HepG2 (cell line): Measurements from ENCODE around the gene EIF3B. TPM values are rescaled to one million over a fixed set of nuclear protein-coding genes. Genes with fewer than 3 reads are reported as not detected.

Experiments used
- ATAC-seq: fragments of 200-7000 bp; cut with Tn5 transposase; 3 replicates; pipeline ENCODE4 v1.9.1; 2020; ENCODE audit warnings: mild to moderate bottlenecking, moderate library complexity
- BruUV-seq: library from RNA; stranded (reverse); fragments of 400-500 nt; replicated peaks from 2 replicates; lab custom pipeline; 2021; lab: Mats Ljungman, UMichigan
- CTCF ChIA-PET: fragments of 300-600 bp; formaldehyde crosslinking; extraction: SDS; loops from one replicate; lab custom pipeline; 2021; ENCODE audit warnings: low total read pairs, inconsistent platforms, low intra/inter-chr PET ratio; lab: Yijun Ruan, JAX
- POLR2A ChIA-PET: fragments of 350-600 bp; sonication (Branson Sonifier 250); formaldehyde crosslinking; loops from one replicate; lab custom pipeline; 2020; ENCODE audit warnings: antibody characterized with exemption, inconsistent platforms; lab: Yijun Ruan, JAX
- DNase-seq: peaks from one replicate; pipeline ENCODE4 v3.0.0-alpha.2; 2015; ENCODE audit warnings: low spot score
- FAIRE-seq: peaks from 3 replicates; lab custom pipeline; 2011; peaks lifted over from hg19 to GRCh38; lab: Jason Lieb, UNC
- H2AFZ ChIP-seq: one replicate; pipeline ENCODE4 v1.6.1; 2011; ENCODE audit warnings: low read length, inconsistent platforms
- H3K27ac ChIP-seq: fragments of 300-600 bp; 3 replicates; pipeline ENCODE4 v1.8.0; 2011; ENCODE audit warnings: mixed run types, mild to moderate bottlenecking, mixed read lengths, low read length, inconsistent platforms; ENCODE audit not compliant: insufficient read depth; ENCODE audit errors: extremely low read length
- H3K27me3 ChIP-seq, 2 experiments: fragments of 200-600 bp in 1 of 2; 2 replicates in 1 of 2; 3 replicates in 1 of 2; pipeline versions ENCODE4 v1.6.0 to v1.8.0; 2011; ENCODE audit warnings: low read length in 2 of 2, mild to moderate bottlenecking in 2 of 2, moderate library complexity in 2 of 2, inconsistent platforms in 1 of 2; ENCODE audit not compliant: insufficient read depth in 2 of 2, control insufficient read depth in 1 of 2
- H3K36me3 ChIP-seq, 2 experiments: fragments of 200-600 bp in 1 of 2; replicated peaks in 1 of 2; 2 replicates in 1 of 2; 3 replicates in 1 of 2; pipeline versions ENCODE4 v1.5.1 to v1.8.0; 2011; ENCODE audit warnings: low read length in 2 of 2, inconsistent platforms in 1 of 2; ENCODE audit not compliant: insufficient read depth in 2 of 2, control insufficient read depth in 1 of 2
- H3K4me1 ChIP-seq: 2 replicates; pipeline ENCODE4 v1.5.1; 2012; ENCODE audit warnings: low read length, inconsistent platforms; ENCODE audit not compliant: insufficient read depth
- H3K4me2 ChIP-seq: 2 replicates; pipeline ENCODE4 v1.6.0; 2011; ENCODE audit warnings: low read depth, low read length, inconsistent platforms
- H3K4me3 ChIP-seq, 3 experiments: fragments of 200-600 bp in 1 of 3; sonication (generic), shearing (Covaris generic) in 1 of 3; replicated peaks in 1 of 3; 2 replicates each; pipeline ENCODE4 v1.5.1; 2011 to 2016; ENCODE audit warnings: low read length in 3 of 3, inconsistent platforms in 2 of 3, low read depth in 2 of 3, mild to moderate bottlenecking in 2 of 3, control low read depth in 1 of 3, mixed read lengths in 1 of 3; ENCODE audit not compliant: insufficient read depth in 1 of 3
- H3K79me2 ChIP-seq: one replicate; pipeline ENCODE4 v1.6.1; 2011; ENCODE audit warnings: low read length, inconsistent platforms; ENCODE audit not compliant: insufficient read depth
- H3K9ac ChIP-seq: 2 replicates; pipeline ENCODE4 v1.6.0; 2011; ENCODE audit warnings: mild to moderate bottlenecking, low read depth, low read length, inconsistent platforms; ENCODE audit not compliant: insufficient read depth
- H3K9me3 ChIP-seq: 2 replicates; pipeline ENCODE4 v1.5.1; 2012; ENCODE audit warnings: mild to moderate bottlenecking, low read length
- H4K20me1 ChIP-seq: 2 replicates; pipeline ENCODE4 v1.6.0; 2011; ENCODE audit warnings: inconsistent platforms, mild to moderate bottlenecking, low read length, moderate library complexity; ENCODE audit not compliant: insufficient read depth
- E2F2 ChIP-seq: sonication (generic); formaldehyde crosslinking; IDR thresholded peaks from 2 replicates; pipeline ENCODE4 v1.4.0; 2020; ENCODE audit warnings: missing genetic modification reagents, borderline replicate concordance
- FOXJ3 ChIP-seq: sonication (generic); formaldehyde crosslinking; IDR thresholded peaks from 2 replicates; pipeline ENCODE4 v1.4.0; 2020; ENCODE audit warnings: missing genetic modification reagents, mild to moderate bottlenecking, borderline replicate concordance
- GATAD1 ChIP-seq: IDR thresholded peaks from 2 replicates; pipeline ENCODE4 v1.6.1; 2016; ENCODE audit warnings: missing genetic modification reagents, missing compliant biosample characterization
- GPN1 ChIP-seq: sonication (generic); formaldehyde crosslinking; IDR thresholded peaks from 2 replicates; pipeline ENCODE4 v1.5.1; 2020; ENCODE audit warnings: missing genetic modification reagents, borderline replicate concordance
- HINFP ChIP-seq: sonication (generic); formaldehyde crosslinking; IDR thresholded peaks from 2 replicates; pipeline ENCODE4 v1.4.0; 2020; ENCODE audit warnings: low read depth, mild to moderate bottlenecking, missing genetic modification reagents
- MYNN ChIP-seq: sonication (generic); formaldehyde crosslinking; IDR thresholded peaks from 2 replicates; pipeline ENCODE4 v1.4.0; 2020; ENCODE audit warnings: mild to moderate bottlenecking, low read depth, missing genetic modification reagents
- SAFB2 ChIP-seq: sonication (generic); formaldehyde crosslinking; IDR thresholded peaks from 2 replicates; pipeline ENCODE4 v1.5.1; 2020; ENCODE audit warnings: missing genetic modification reagents, low read depth, mild to moderate bottlenecking, borderline replicate concordance
- SP1 ChIP-seq, 2 experiments: fragments of 450-650 bp in 1 of 2; sonication (generic) in 1 of 2; formaldehyde crosslinking in 1 of 2; IDR thresholded peaks; 2 replicates each; pipeline versions ENCODE4 v1.4.0 to v1.6.1; 2016 to 2020; ENCODE audit warnings: missing genetic modification reagents in 1 of 2
- TCF7L2 ChIP-seq: IDR thresholded peaks from 2 replicates; pipeline ENCODE4 v1.6.1; 2011; ENCODE audit warnings: mild to moderate bottlenecking, low read depth, low read length, moderate library complexity
- ZNF121 ChIP-seq: sonication (generic); formaldehyde crosslinking; IDR thresholded peaks from 2 replicates; pipeline ENCODE4 v1.5.0; 2020; ENCODE audit warnings: mild to moderate bottlenecking, missing genetic modification reagents
- ZNF543 ChIP-seq: sonication (generic); formaldehyde crosslinking; IDR thresholded peaks from 2 replicates; pipeline ENCODE4 v1.4.0; 2020; ENCODE audit warnings: mild to moderate bottlenecking, missing genetic modification reagents
- ZNF550 ChIP-seq: sonication (generic); formaldehyde crosslinking; IDR thresholded peaks from 2 replicates; pipeline ENCODE4 v1.4.0; 2020; ENCODE audit warnings: mild to moderate bottlenecking, missing genetic modification reagents, borderline replicate concordance
- ZSCAN21 ChIP-seq: sonication (generic); formaldehyde crosslinking; IDR thresholded peaks from 2 replicates; pipeline ENCODE4 v1.8.0; 2022; ENCODE audit warnings: mild to moderate bottlenecking, missing genetic modification reagents, moderate library complexity, borderline replicate concordance
- WGBS: methylation state at CpG from one replicate; pipeline ENCODE4 v1.1.6; 2017; ENCODE audit warnings: low lambda C conversion rate; 5-methylcytosine and 5-hydroxymethylcytosine counted together
- in situ Hi-C: cut with HindIII; loops from 2 replicates; pipeline ENCODE4 v1.10.0; 2017; ENCODE audit warnings: low pct_unique_long_range_greater_than_20kb; ENCODE audit not compliant: extremely low pct_ligation_motif_present
- intact Hi-C: fragments of 100-400 bp; cut with micrococcal nuclease; formaldehyde crosslinking; loops from one replicate; pipeline ENCODE4 v1.10.0; 2022; ENCODE audit not compliant: unreplicated experiment
- polyA plus RNA-seq, 8 experiments: library from polyadenylated mRNA; depleted of rRNA in 3 of 8; stranded (reverse) in 7 of 8; unstranded in 1 of 8; fragments of >200 nt; fragmentation: Illumina TruSeq in 4 of 8; extraction: Trizol in 4 of 8; gene quantifications; 2 replicates each; pipeline versions ENCODE4 v1.2.1 to v1.2.3, GENCODE V29; 2011 to 2016; ENCODE audit warnings: low read depth in 4 of 8, missing spikeins in 1 of 8, mixed read lengths in 1 of 8; ENCODE audit not compliant: insufficient read depth in 1 of 8
- total RNA-seq, 5 experiments: library from RNA; depleted of rRNA; stranded (reverse); fragments of >200 nt; fragmentation: Illumina TruSeq; extraction: Trizol; gene quantifications; 2 replicates each; pipeline ENCODE4 v1.2.3, GENCODE V29; 2016; ENCODE audit warnings: low read depth in 1 of 5

The EIF3B gene
- total and polyA plus RNA-seq, 2 of the 13 experiments (the other 11 are each of a cell fraction or from before 2014, with no cell fraction given), result 92.2 to 241 TPM

GRCh38 chr7:2420216-2420933 is 65.7 kb downstream of the EIF3B start:
- peaks cover 16% of the 10 kb centered on the region for H3K79me2 ChIP-seq
- CTCF ChIA-PET, result no interaction called here
- no TSS peak for BruUV-seq
- 96% methylated on average over 7 of the region's 7 CpGs for WGBS
- in situ Hi-C loops, result no loop called here
- TF ChIP-seq ZNF121 (CRISPR knock-in tag) (peak; percentile 57; the same call in 1 of the 2 replicates), GATAD1 (CRISPR knock-in tag) (no peak)
- TF ChIP-seq, all 625 proteins: peak for 1
- intact Hi-C loops, result no loop called here
- Histone ChIP-seq H3K9me3 (no peaks in the 10 kb centered on the region), H3K4me1 (0 out of 2 replicates have a peak, but pooled peaks cover 5% of the 10 kb centered on the region), H3K4me3 (no peak overlapping the region), H2AFZ (no peak overlapping the region), H3K9ac (no peak overlapping the region), H4K20me1 (no peaks in the 10 kb centered on the region), H3K4me2 (no peak overlapping the region), H3K27me3 (no peaks in the 10 kb centered on the region), H3K27ac (no peak overlapping the region), H3K36me3 (no peaks in the 10 kb centered on the region)
- DNase-seq (no peak), ATAC-seq (no peak), FAIRE-seq (no peak)
- POLR2A ChIA-PET, result interaction anchor here (1.0 kb wide), 1 partner anchor 31 kb away, joined by 3 read pairs; no protein-coding TSS in a partner anchor

- ATAC-seq (no peak), FAIRE-seq (no peak)
- no peaks in the 10 kb centered on the region for H3K27me3 ChIP-seq
- CTCF ChIA-PET, result no interaction called here
- 98% methylated on average over 9 of the region's 9 CpGs for WGBS
- POLR2A ChIA-PET, result no interaction called here
- no peak overlapping the region for H3K4me3 ChIP-seq
- no TSS peak for BruUV-seq
- H2AFZ ChIP-seq, result no peak overlapping the region
- H3K4me1 ChIP-seq, result peaks cover 8% of the 10 kb centered on the region; the same call in 1 of the 2 replicates
- in situ Hi-C loops, result no loop called here
- H3K9me3 ChIP-seq, result no peaks in the 10 kb centered on the region
- peaks cover 6% of the 10 kb centered on the region for H3K79me2 ChIP-seq
- no peak overlapping the region for H3K4me2 ChIP-seq
- no peak overlapping the region for H3K9ac ChIP-seq
- H3K27ac ChIP-seq, result no peak overlapping the region
- H4K20me1 ChIP-seq, result no peaks in the 10 kb centered on the region
- TF ChIP-seq MYNN (CRISPR knock-in tag), result no peak
- no peak for TF ChIP-seq SAFB2 (CRISPR knock-in tag)
- no peak for TF ChIP-seq TCF7L2
- TF ChIP-seq GPN1 (CRISPR knock-in tag), result no peak
- no peak for TF ChIP-seq FOXJ3 (CRISPR knock-in tag)
- no peak for TF ChIP-seq SP1 (IDR thresholded peaks at IDR 0.05)
- TF ChIP-seq SP1 (CRISPR knock-in tag; IDR thresholded peaks at IDR 0.05), result no peak
- TF ChIP-seq ZSCAN21, result no peak
- no peak for TF ChIP-seq ZNF543
- TF ChIP-seq ZNF550 (CRISPR knock-in tag), result no peak
- TF ChIP-seq HINFP (CRISPR knock-in tag), result no peak
- TF ChIP-seq E2F2, result no peak
- TF ChIP-seq, all 625 proteins: peak for 0
- no peaks in the 10 kb centered on the region for H3K36me3 ChIP-seq
- intact Hi-C loops, result no loop called here
- DNase-seq, result no peak
Observed at GRCh38 chr7:2421943-2422310, 67.3 kb downstream of the EIF3B start.
